HG02938 (cell line): ENCODE data around the gene SETBP1.

Source experiments
- ATAC-seq: cut with Tn5 transposase; IDR thresholded peaks from one replicate; pipeline ENCODE4 v1.9.1; 2021; ENCODE audit warnings: mild to moderate bottlenecking, moderate library complexity; ENCODE audit not compliant: unreplicated experiment

The SETBP1 gene

GRCh38 chr18:44921974-44922373 lies 241.3 kb downstream of the SETBP1 start:
- no peak for ATAC-seq

- no peak for ATAC-seq
Measured at GRCh38 chr18:44922968-44923367, 242.3 kb downstream of the SETBP1 start.

- no peak for ATAC-seq
Measured at GRCh38 chr18:44924785-44925499, 244.3 kb downstream of the SETBP1 start.

GRCh38 chr18:44927127-44927849 lies 246.6 kb downstream of the SETBP1 start:
- ATAC-seq, result no peak

- ATAC-seq, result no peak
Measured at GRCh38 chr18:44934901-44935300, 254.2 kb downstream of the SETBP1 start.

GRCh38 chr18:44935455-44935854 lies 254.8 kb downstream of the SETBP1 start:
- ATAC-seq, result no peak

GRCh38 chr18:44936485-44936884 lies 255.8 kb downstream of the SETBP1 start:
- no peak for ATAC-seq

- ATAC-seq, result no peak
Measured at GRCh38 chr18:44937960-44938719, 257.5 kb downstream of the SETBP1 start.

GRCh38 chr18:44938720-44939665 lies 258.3 kb downstream of the SETBP1 start:
- ATAC-seq, result no peak

GRCh38 chr18:44941516-44941915 lies 260.8 kb downstream of the SETBP1 start:
- no peak for ATAC-seq

- ATAC-seq, result no peak
Measured at GRCh38 chr18:44942073-44942472, 261.4 kb downstream of the SETBP1 start.

GRCh38 chr18:44943311-44943881 lies 262.7 kb downstream of the SETBP1 start:
- no peak for ATAC-seq

GRCh38 chr18:44944461-44944860 lies 263.8 kb downstream of the SETBP1 start:
- ATAC-seq, result no peak

- no peak for ATAC-seq
Measured at GRCh38 chr18:44945888-44946401, 265.3 kb downstream of the SETBP1 start.

GRCh38 chr18:44946529-44947113 lies 265.9 kb downstream of the SETBP1 start:
- ATAC-seq, result no peak

- no peak for ATAC-seq
Measured at GRCh38 chr18:44949967-44950366, 269.3 kb downstream of the SETBP1 start.

- no peak for ATAC-seq
Measured at GRCh38 chr18:44950685-44951195, 270.1 kb downstream of the SETBP1 start.

- ATAC-seq, result no peak
Measured at GRCh38 chr18:44951748-44952147, 271.1 kb downstream of the SETBP1 start.

GRCh38 chr18:44954257-44954656 lies 273.6 kb downstream of the SETBP1 start:
- ATAC-seq, result no peak
